WTC11 (cell line): ENCODE results near the gene SLC26A8. TPM values are rescaled to one million over a fixed set of nuclear protein-coding genes. Genes with fewer than 3 reads are reported as not detected.

ENCODE experiments used
- ATAC-seq: fragments of 200-7000 bp; cut with Tn5 transposase; 2 replicates; pipeline ENCODE4 v1.10.0; 2021; ENCODE audit warnings: mild to moderate bottlenecking, moderate library complexity
- CTCF ChIA-PET: fragments of 300-600 bp; sonication (Branson Sonifier 250); formaldehyde crosslinking; loops from one replicate; lab custom pipeline; 2021; ENCODE audit warnings: antibody characterized with exemption; lab: Charles Lee
- POLR2A ChIA-PET: fragments of 350-600 bp; sonication (Branson Sonifier 250); formaldehyde crosslinking; loops from one replicate; lab custom pipeline; 2021; ENCODE audit warnings: antibody characterized with exemption; lab: Charles Lee
- DNase-seq: peaks from one replicate; pipeline ENCODE4 v3.0.0; 2021; ENCODE audit warnings: low spot score
- H3K27ac Mint-ChIP-seq: 2 replicates; pipeline ENCODE4 v1.8.0; 2021; ENCODE audit warnings: mixed read lengths
- H3K27me3 Mint-ChIP-seq: 2 replicates; pipeline ENCODE4 v1.8.0; 2021; ENCODE audit warnings: low read depth, mild to moderate bottlenecking, moderate library complexity, mixed read lengths
- H3K36me3 Mint-ChIP-seq: 2 replicates; pipeline ENCODE4 v1.8.0; 2021; ENCODE audit warnings: mixed read lengths
- H3K4me1 Mint-ChIP-seq: 2 replicates; pipeline ENCODE4 v1.8.0; 2022; ENCODE audit warnings: mixed read lengths
- H3K4me3 Mint-ChIP-seq: 2 replicates; pipeline ENCODE4 v1.8.0; 2021; ENCODE audit warnings: mild to moderate bottlenecking, moderate library complexity, mixed read lengths
- H3K9me3 Mint-ChIP-seq: 2 replicates; pipeline ENCODE4 v1.8.0; 2021; ENCODE audit warnings: mixed read lengths
- ATF1 ChIP-seq: sonication (generic); formaldehyde crosslinking; IDR thresholded peaks from 2 replicates; pipeline ENCODE4 v1.8.1; 2023; ENCODE audit warnings: mild to moderate bottlenecking, moderate library complexity, missing genetic modification reagents
- CBFB ChIP-seq: sonication (generic); formaldehyde crosslinking; IDR thresholded peaks from 2 replicates; pipeline ENCODE4 v1.8.1; 2022; ENCODE audit warnings: mild to moderate bottlenecking, low read depth, missing genetic modification reagents
- FOXK1 ChIP-seq: sonication (generic); formaldehyde crosslinking; IDR thresholded peaks from 2 replicates; pipeline ENCODE4 v1.8.0; 2022; ENCODE audit warnings: mild to moderate bottlenecking, moderate library complexity, missing genetic modification reagents
- GABPB1 ChIP-seq: sonication (generic); formaldehyde crosslinking; IDR thresholded peaks from 2 replicates; pipeline ENCODE4 v1.8.1; 2023; ENCODE audit warnings: mild to moderate bottlenecking, missing genetic modification reagents
- GRHL2 ChIP-seq: fragments of 250-450 bp; sonication (Bioruptor Pico); IDR thresholded peaks from 2 replicates; pipeline ENCODE4 v1.8.0; 2022; ENCODE audit warnings: mild to moderate bottlenecking, moderate library complexity; ENCODE audit not compliant: insufficient replicate concordance, severe bottlenecking
- GTF2I ChIP-seq: fragments of 250-450 bp; sonication (Bioruptor Pico); conservative IDR thresholded peaks from 2 replicates; pipeline ENCODE4 v1.4.0; 2021; ENCODE audit warnings: mild to moderate bottlenecking
- NFE2L1 ChIP-seq: sonication (generic); formaldehyde crosslinking; IDR thresholded peaks from 2 replicates; pipeline ENCODE4 v1.8.1; 2023; ENCODE audit warnings: missing genetic modification reagents
- NR1H2 ChIP-seq: sonication (generic); formaldehyde crosslinking; IDR thresholded peaks from 2 replicates; pipeline ENCODE4 v1.9.0; 2021; ENCODE audit warnings: mild to moderate bottlenecking, moderate library complexity, missing genetic modification reagents
- NR3C1 ChIP-seq: sonication (generic); formaldehyde crosslinking; conservative IDR thresholded peaks from 2 replicates; pipeline ENCODE4 v1.8.1; 2023; ENCODE audit warnings: low read depth, mild to moderate bottlenecking, missing genetic modification reagents
- OVOL2 ChIP-seq: fragments of 250-450 bp; sonication (Bioruptor Pico); IDR thresholded peaks from 2 replicates; pipeline ENCODE4 v1.9.0; 2021; ENCODE audit warnings: mild to moderate bottlenecking, borderline replicate concordance
- PRRX2 ChIP-seq: fragments of 250-450 bp; sonication (Bioruptor Pico); IDR thresholded peaks from 2 replicates; pipeline ENCODE4 v1.8.0; 2021; ENCODE audit warnings: mild to moderate bottlenecking
- RORB ChIP-seq: fragments of 250-450 bp; sonication (Bioruptor Pico); IDR thresholded peaks from 2 replicates; pipeline ENCODE4 v1.9.0; 2021; ENCODE audit warnings: mild to moderate bottlenecking
- SOX15 ChIP-seq: fragments of 250-450 bp; sonication (Bioruptor Pico); IDR thresholded peaks from 2 replicates; pipeline ENCODE4 v1.9.0; 2021; ENCODE audit warnings: mild to moderate bottlenecking
- TEAD4 ChIP-seq: sonication (generic); formaldehyde crosslinking; IDR thresholded peaks from 2 replicates; pipeline ENCODE4 v1.8.0; 2022; ENCODE audit warnings: mild to moderate bottlenecking, missing genetic modification reagents
- ZNF121 ChIP-seq: sonication (generic); formaldehyde crosslinking; IDR thresholded peaks from 2 replicates; pipeline ENCODE4 v1.8.0; 2023; ENCODE audit warnings: missing genetic modification reagents
- ZNF317 ChIP-seq: sonication (generic); formaldehyde crosslinking; IDR thresholded peaks from 2 replicates; pipeline ENCODE4 v1.8.1; 2023; ENCODE audit warnings: low read depth, mild to moderate bottlenecking, moderate library complexity, missing genetic modification reagents, borderline replicate concordance
- total RNA-seq: library from RNA; stranded (reverse); gene quantifications from 3 replicates; pipeline ENCODE4 v1.2.3, GENCODE V29; 2021
- TF ChIP-seq, protein P1 (sequence below): sonication (generic); formaldehyde crosslinking; IDR thresholded peaks from 2 replicates; pipeline ENCODE4 v1.8.1; 2023; ENCODE audit warnings: mild to moderate bottlenecking, missing genetic modification reagents, moderate library complexity
- TF ChIP-seq, protein P2 (sequence below): fragments of 250-450 bp; sonication (Bioruptor Pico); IDR thresholded peaks from 2 replicates; pipeline ENCODE4 v1.9.0; 2021; ENCODE audit warnings: mild to moderate bottlenecking
- TF ChIP-seq, protein P3 (sequence below): sonication (generic); formaldehyde crosslinking; IDR thresholded peaks from 2 replicates; pipeline ENCODE4 v1.8.0; 2022; ENCODE audit warnings: missing genetic modification reagents

Gene SLC26A8
- total RNA-seq, 1 experiment from 2014 or later: 0.50 TPM

DNA sequence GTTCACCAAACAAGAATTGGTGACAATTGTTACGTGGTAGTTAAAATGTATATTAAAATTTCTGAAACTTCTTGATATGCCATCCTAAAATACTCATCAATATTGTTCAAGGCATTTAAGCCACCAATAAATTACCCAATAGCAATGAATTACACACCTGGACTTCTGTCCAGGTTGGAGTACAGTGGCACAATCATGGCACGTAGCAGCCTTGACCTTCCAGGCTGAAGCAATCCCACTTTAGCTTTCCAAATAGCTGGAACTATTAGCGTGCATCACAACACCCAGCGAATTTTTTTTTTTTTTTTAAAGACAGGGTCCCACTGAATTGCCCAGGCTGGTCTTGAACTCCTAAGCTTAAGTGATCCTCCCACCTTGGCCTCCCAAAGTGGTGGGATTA is 120.8 kb downstream of the SLC26A8 start:
- Mint-ChIP-seq H3K27me3 (no peaks in the 10 kb centered on the region; the same call in 1 of the 2 replicates), H3K36me3 (peaks cover 28% of the 10 kb centered on the region), H3K4me1 (no peaks in the 10 kb centered on the region), H3K4me3 (no peak overlapping the region), H3K9me3 (peaks cover 9% of the 10 kb centered on the region), H3K27ac (no peak overlapping the region)
- ChIA-PET CTCF (no interaction called here), POLR2A (no interaction called here)
- DNase-seq: no peak
- no peak for ATAC-seq
- TF ChIP-seq RORB (CRISPR knock-in tag) (no peak), ZNF317 (CRISPR knock-in tag) (no peak), GABPB1 (CRISPR knock-in tag) (no peak), NR3C1 (CRISPR knock-in tag) (no peak), GTF2I (CRISPR knock-in tag) (no peak)
- TF ChIP-seq, protein P1, sequence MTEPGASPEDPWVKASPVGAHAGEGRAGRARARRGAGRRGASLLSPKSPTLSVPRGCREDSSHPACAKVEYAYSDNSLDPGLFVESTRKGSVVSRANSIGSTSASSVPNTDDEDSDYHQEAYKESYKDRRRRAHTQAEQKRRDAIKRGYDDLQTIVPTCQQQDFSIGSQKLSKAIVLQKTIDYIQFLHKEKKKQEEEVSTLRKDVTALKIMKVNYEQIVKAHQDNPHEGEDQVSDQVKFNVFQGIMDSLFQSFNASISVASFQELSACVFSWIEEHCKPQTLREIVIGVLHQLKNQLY (CRISPR knock-in tag): no peak
- TF ChIP-seq, all 79 proteins: peak for 0

DNA sequence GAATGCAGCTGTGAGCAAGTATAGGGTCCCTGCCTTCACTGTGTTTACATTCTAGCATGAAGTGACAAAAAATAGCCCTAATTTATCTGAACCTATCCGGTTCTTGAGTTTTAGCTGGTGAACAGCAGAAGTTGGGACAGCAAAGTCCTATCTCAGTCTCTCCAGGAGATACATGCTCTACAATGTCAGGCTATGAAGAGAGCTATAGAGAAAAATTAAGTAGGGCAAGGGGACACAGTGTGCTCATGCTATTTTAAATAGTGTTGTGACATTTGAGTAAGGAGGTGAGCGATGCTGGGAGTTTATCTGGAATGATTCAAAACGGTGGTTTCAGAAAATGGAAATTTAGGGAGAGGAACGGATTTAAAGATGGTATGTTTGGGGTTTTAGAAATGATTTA is 124.0 kb downstream of the SLC26A8 start:
- POLR2A ChIA-PET: no interaction called here
- ATAC-seq: no peak
- no peaks in the 10 kb centered on the region for H3K27me3 Mint-ChIP-seq
- TF ChIP-seq FOXK1 (no peak), SOX15 (CRISPR knock-in tag) (no peak), PRRX2 (CRISPR knock-in tag) (no peak), GRHL2 (CRISPR knock-in tag) (no peak)
- TF ChIP-seq, all 79 proteins: peak for 0
- no peaks in the 10 kb centered on the region for H3K9me3 Mint-ChIP-seq
- peaks cover 25% of the 10 kb centered on the region for H3K36me3 Mint-ChIP-seq
- H3K4me3 Mint-ChIP-seq: no peak overlapping the region
- CTCF ChIA-PET: no interaction called here
- H3K4me1 Mint-ChIP-seq: peaks cover 12% of the 10 kb centered on the region
- no peak for DNase-seq
- peak overlapping the region; percentile 1; the same call in 1 of the 2 replicates for H3K27ac Mint-ChIP-seq

DNA sequence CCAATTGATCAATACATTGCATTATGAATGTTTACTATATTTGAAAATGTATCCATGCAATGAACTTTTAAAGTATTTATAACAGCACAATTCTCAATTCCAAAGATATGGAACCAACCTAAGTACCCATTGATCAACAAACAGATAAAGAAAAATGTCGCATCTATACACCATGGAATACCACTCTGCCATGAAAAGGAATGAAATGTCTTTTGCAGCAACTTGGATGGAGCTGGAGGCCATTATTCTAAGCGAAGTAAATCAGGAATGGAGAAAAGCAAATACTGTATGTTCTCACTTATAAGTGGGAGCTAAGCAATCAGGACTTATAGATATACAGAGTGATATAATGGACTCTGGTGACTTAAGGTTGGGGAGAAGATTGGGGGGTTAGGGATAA is 126.4 kb downstream of the SLC26A8 start:
- no peaks in the 10 kb centered on the region for H3K9me3 Mint-ChIP-seq
- peaks cover 22% of the 10 kb centered on the region; the same call in 1 of the 2 replicates for H3K36me3 Mint-ChIP-seq
- no peak overlapping the region for H3K4me3 Mint-ChIP-seq
- POLR2A ChIA-PET: no interaction called here
- no peak overlapping the region for H3K27ac Mint-ChIP-seq
- peaks cover 26% of the 10 kb centered on the region for H3K4me1 Mint-ChIP-seq
- DNase-seq (no peak), ATAC-seq (no peak)
- no peaks in the 10 kb centered on the region for H3K27me3 Mint-ChIP-seq
- TF ChIP-seq, protein P2, sequence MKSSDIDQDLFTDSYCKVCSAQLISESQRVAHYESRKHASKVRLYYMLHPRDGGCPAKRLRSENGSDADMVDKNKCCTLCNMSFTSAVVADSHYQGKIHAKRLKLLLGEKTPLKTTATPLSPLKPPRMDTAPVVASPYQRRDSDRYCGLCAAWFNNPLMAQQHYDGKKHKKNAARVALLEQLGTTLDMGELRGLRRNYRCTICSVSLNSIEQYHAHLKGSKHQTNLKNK (CRISPR knock-in tag): no peak
- no peak for TF ChIP-seq CBFB (CRISPR knock-in tag)
- no peak for TF ChIP-seq ZNF121
- no peak for TF ChIP-seq NR1H2 (CRISPR knock-in tag)
- TF ChIP-seq NFE2L1 (CRISPR knock-in tag): no peak
- no peak for TF ChIP-seq ATF1 (CRISPR knock-in tag)
- TF ChIP-seq, protein P3, sequence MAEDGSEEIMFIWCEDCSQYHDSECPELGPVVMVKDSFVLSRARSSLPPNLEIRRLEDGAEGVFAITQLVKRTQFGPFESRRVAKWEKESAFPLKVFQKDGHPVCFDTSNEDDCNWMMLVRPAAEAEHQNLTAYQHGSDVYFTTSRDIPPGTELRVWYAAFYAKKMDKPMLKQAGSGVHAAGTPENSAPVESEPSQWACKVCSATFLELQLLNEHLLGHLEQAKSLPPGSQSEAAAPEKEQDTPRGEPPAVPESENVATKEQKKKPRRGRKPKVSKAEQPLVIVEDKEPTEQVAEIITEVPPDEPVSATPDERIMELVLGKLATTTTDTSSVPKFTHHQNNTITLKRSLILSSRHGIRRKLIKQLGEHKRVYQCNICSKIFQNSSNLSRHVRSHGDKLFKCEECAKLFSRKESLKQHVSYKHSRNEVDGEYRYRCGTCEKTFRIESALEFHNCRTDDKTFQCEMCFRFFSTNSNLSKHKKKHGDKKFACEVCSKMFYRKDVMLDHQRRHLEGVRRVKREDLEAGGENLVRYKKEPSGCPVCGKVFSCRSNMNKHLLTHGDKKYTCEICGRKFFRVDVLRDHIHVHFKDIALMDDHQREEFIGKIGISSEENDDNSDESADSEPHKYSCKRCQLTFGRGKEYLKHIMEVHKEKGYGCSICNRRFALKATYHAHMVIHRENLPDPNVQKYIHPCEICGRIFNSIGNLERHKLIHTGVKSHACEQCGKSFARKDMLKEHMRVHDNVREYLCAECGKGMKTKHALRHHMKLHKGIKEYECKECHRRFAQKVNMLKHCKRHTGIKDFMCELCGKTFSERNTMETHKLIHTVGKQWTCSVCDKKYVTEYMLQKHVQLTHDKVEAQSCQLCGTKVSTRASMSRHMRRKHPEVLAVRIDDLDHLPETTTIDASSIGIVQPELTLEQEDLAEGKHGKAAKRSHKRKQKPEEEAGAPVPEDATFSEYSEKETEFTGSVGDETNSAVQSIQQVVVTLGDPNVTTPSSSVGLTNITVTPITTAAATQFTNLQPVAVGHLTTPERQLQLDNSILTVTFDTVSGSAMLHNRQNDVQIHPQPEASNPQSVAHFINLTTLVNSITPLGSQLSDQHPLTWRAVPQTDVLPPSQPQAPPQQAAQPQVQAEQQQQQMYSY (CRISPR knock-in tag): no peak
- no peak for TF ChIP-seq OVOL2 (CRISPR knock-in tag)
- TF ChIP-seq NR3C1 (CRISPR knock-in tag): no peak
- TF ChIP-seq TEAD4 (CRISPR knock-in tag): no peak
- CTCF ChIA-PET: no interaction called here
